ENCODE results near the gene CXCR6. TPM values are rescaled to one million over a fixed set of nuclear protein-coding genes. Genes with fewer than 3 reads are reported as not detected.

CXCR6 gene
- total and polyA plus RNA-seq, 2 of the 8 experiments (the other 6 are each of a cell fraction or from before 2014, with no cell fraction given), result not detected

DNA sequence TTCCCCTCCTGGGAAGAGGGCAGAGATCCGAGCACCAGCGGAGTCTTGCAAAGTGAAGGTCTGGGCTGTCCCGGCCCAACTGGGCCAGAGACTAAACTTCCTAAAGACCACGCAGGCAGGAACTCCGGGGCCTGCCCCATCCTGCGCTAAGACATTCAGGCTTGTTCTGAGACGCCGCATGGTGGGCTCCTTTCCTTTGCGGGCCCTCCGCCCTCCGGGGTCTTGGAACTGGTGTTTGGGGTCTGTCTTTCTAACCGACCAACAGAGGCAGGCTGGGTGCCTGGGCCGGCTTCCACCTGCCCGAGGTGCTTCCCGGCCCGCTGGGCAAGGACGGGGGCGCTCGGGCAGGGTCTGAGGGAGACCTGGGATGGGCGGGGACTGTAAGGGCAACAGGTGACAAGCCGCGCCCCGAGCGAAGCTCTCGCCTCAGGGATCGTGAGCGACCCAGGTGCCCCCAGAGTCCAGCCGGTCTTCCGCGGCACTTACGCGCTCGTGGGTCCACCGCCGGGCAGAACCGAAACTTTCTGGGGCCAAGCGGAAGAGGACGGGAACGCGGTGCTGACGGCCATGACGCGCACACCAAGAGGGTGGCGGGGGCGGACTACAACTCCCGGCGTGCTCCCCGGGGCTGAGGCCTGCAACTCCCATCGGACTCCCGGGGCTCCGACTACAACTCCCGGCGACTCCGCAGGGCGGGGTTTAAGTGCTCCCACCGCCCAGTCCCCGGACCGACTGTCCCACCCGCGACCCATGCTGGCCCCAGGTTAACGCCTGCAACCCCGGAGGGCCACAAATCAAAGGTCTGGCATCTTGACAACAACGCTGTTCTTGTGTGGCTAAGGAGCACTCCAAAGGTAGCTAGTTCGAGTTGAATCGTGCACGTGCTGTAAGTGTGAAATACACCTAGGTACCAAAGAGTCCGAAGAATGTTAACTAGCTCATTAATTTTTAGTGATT, 52.2 kb downstream of the CXCR6 start, which contains the start of gene FYCO1 (continued):
- TF ChIP-seq, protein P1, sequence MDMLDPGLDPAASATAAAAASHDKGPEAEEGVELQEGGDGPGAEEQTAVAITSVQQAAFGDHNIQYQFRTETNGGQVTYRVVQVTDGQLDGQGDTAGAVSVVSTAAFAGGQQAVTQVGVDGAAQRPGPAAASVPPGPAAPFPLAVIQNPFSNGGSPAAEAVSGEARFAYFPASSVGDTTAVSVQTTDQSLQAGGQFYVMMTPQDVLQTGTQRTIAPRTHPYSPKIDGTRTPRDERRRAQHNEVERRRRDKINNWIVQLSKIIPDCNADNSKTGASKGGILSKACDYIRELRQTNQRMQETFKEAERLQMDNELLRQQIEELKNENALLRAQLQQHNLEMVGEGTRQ (IDR thresholded peaks at IDR 0.05; ENCODE audit: low read length), result no peak
- TF ChIP-seq MAFK (IDR thresholded peaks at IDR 0.05; ENCODE audit: low read depth, low read length), result no peak
- no peak for TF ChIP-seq BCL11A (IDR thresholded peaks at IDR 0.05; ENCODE audit: low read depth in 2 of 2, low read length in 2 of 2)
- no peak for TF ChIP-seq RXRA (IDR thresholded peaks at IDR 0.05; ENCODE audit: insufficient read depth, low read depth, low read length)
- peak; percentile 59 for TF ChIP-seq TBP (IDR thresholded peaks at IDR 0.05; ENCODE audit: low read depth, low read length)
- no peak for TF ChIP-seq SP4 (IDR thresholded peaks at IDR 0.05; ENCODE audit: low read length)
- no peak for TF ChIP-seq NRF1 (IDR thresholded peaks at IDR 0.05; ENCODE audit: low read depth, low read length)
- TF ChIP-seq PHF8 (conservative IDR thresholded peaks at IDR 0.05; ENCODE audit: low read depth, low read length), result peak; percentile 58
- TF ChIP-seq SRF (IDR thresholded peaks at IDR 0.05; ENCODE audit: low read depth, low read length), result no peak
- TF ChIP-seq, protein P2, sequence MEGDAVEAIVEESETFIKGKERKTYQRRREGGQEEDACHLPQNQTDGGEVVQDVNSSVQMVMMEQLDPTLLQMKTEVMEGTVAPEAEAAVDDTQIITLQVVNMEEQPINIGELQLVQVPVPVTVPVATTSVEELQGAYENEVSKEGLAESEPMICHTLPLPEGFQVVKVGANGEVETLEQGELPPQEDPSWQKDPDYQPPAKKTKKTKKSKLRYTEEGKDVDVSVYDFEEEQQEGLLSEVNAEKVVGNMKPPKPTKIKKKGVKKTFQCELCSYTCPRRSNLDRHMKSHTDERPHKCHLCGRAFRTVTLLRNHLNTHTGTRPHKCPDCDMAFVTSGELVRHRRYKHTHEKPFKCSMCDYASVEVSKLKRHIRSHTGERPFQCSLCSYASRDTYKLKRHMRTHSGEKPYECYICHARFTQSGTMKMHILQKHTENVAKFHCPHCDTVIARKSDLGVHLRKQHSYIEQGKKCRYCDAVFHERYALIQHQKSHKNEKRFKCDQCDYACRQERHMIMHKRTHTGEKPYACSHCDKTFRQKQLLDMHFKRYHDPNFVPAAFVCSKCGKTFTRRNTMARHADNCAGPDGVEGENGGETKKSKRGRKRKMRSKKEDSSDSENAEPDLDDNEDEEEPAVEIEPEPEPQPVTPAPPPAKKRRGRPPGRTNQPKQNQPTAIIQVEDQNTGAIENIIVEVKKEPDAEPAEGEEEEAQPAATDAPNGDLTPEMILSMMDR (IDR thresholded peaks at IDR 0.05; ENCODE audit: control extremely low read depth in 1 of 3, insufficient read depth in 1 of 3, low read depth in 1 of 3, low read length in 3 of 3), result no peak
- peak; percentile 74; the same call in 1 of the 2 replicates for TF ChIP-seq RBBP5 (IDR thresholded peaks at IDR 0.05; ENCODE audit: borderline replicate concordance, low read depth, low read length)
- no peak; the same call in 1 of the 2 replicates for TF ChIP-seq GABPA (IDR thresholded peaks at IDR 0.05; ENCODE audit: borderline replicate concordance, insufficient read depth, low read length)
- TF ChIP-seq, protein P3, sequence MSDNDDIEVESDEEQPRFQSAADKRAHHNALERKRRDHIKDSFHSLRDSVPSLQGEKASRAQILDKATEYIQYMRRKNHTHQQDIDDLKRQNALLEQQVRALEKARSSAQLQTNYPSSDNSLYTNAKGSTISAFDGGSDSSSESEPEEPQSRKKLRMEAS (IDR thresholded peaks at IDR 0.05), result peak; percentile 64
- no peak for TF ChIP-seq ZNF274 (IDR thresholded peaks at IDR 0.05; ENCODE audit: borderline replicate concordance, extremely low read depth, low read length)
- TF ChIP-seq POLR2A (IDR thresholded peaks at IDR 0.05; ENCODE audit: control extremely low read depth in 1 of 2, low read depth in 2 of 2, low read length in 2 of 2), result peak in 1 of 2 experiments; percentile 46; a peak in 1 of 3 replicates
- no peak for TF ChIP-seq SUZ12 (IDR thresholded peaks at IDR 0.05; ENCODE audit: low read length)
- TF ChIP-seq SAP30 (IDR thresholded peaks at IDR 0.05; ENCODE audit: insufficient read depth, insufficient replicate concordance, low read length), result no peak
- TF ChIP-seq POU5F1 (IDR thresholded peaks at IDR 0.05; ENCODE audit: low read depth, low read length), result no peak
- TF ChIP-seq HDAC2 (IDR thresholded peaks at IDR 0.05; ENCODE audit: borderline replicate concordance in 1 of 2, low read depth in 2 of 2, low read length in 2 of 2), result peak in 1 of 2 experiments; percentile 69; a peak in 1 of 4 replicates
